SK-N-SH treated with all-trans-retinoic acid at 6 μM for 48 hours (cell line): ENCODE results near the gene COL23A1.

Experiments
- ESRRG ChIP-seq: fragments of 250-450 bp; sonication (Bioruptor Pico); IDR thresholded peaks from 2 replicates; pipeline ENCODE4 v1.6.1; 2021; ENCODE audit warnings: mild to moderate bottlenecking
- PPARA ChIP-seq: fragments of 250-450 bp; sonication (Bioruptor Pico); IDR thresholded peaks from 2 replicates; pipeline ENCODE4 v1.5.0; 2020; ENCODE audit warnings: mild to moderate bottlenecking, borderline replicate concordance
- ZFP30 ChIP-seq: fragments of 450-650 bp; formaldehyde crosslinking; IDR thresholded peaks from 2 replicates; pipeline ENCODE4 v1.5.0; 2022; ENCODE audit warnings: mild to moderate bottlenecking, moderate library complexity

DNA sequence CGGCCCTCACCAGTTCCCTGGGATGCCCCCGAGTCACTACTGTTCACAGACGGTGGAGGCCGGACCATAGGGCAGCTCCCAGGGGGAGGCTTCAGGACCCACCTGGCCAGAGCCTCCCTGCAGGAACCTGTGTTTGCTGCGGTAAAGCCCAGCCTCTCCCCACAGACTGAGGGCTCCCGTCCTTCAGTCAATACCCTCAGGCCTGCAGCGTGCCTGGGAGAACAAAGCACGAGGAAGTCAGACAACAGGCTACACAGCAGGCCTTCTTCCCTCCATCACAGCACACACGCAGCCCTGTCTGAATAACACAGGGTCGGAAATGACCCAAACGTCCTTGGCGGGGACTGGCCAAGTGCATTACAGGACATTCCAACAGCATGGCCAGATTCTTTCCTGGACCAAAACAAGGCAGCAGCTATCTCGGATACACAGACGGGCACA, 34.4 kb downstream of the COL23A1 start:
- no peak for TF ChIP-seq ESRRG
- TF ChIP-seq PPARA (CRISPR knock-in tag), result no peak
- no peak for TF ChIP-seq ZFP30 (CRISPR knock-in tag)
